Measurements from ENCODE around the gene KATNAL1.
"Not testable (repeated sequence)": the region's sequence is repeated elsewhere in the genome, so short reads cannot be mapped to it uniquely, and the experiment has no call there.

KATNAL1 gene

DNA sequence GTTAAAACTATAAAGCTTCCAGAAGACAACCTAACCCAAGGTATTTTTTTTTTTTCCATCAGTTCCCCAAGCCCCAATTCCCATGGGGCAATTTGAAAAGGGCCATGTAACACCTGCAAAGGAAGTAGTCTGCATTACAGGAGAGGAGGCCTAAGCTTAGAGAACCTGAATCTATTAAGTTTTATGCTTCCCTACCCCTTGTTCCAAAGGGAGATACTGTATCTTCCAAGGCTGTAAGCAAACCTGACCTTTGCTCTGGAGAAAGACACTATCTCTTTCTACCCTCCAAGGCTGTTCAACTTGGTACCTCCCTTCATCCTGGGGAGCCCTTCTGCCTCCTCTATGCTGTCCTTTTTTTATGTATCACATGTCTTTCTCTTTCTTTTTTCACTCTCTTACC is 15.0 kb downstream of the KATNAL1 start:
- no peak for DNase-seq (ENCODE audit: low read depth)

GRCh38 chr13:30290812-30291436 is 16.4 kb downstream of the KATNAL1 start:
- DNase-seq (ENCODE audit: low read depth): no peak

DNA sequence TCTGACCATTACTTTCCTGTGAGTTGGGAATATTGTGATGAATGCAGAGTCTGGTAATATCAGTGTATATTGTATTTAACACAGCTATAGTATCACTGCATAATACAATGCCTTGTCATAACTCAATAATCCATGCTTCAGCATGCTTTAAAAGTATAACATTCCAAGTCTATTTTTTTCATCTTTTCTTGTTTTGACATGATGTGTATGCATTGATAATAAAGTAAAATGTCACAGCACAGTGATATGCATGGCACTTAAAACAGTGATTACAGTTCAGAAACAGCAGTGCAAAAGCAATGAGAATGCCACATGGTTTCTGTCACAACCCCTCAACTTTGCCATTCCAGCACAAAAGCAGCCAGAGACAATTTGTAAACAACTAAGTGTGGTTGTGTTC is 17.8 kb downstream of the KATNAL1 start:
- no peak for DNase-seq (ENCODE audit: low read depth)

DNA sequence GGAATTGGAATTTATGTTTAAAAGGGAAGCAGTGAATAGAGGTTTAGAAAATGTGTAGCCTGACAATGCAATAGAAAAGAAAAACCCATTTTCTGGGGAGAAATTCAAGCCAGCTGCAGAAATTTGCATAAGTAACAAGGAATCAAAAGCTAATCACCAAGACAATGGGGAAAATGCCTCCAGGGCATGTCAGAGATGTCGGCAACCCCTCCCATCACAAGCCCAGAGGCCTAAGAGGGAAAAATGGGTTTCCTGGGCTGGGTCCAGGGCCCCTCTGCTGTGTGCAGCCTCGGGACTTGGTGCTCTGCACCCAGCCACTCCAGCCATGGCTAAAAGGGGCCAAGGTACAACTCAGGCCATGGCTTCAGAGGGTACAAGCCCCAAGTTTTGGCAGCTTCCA is 21.3 kb downstream of the KATNAL1 start:
- not testable (repeated sequence) for DNase-seq (ENCODE audit: low read depth)

DNA sequence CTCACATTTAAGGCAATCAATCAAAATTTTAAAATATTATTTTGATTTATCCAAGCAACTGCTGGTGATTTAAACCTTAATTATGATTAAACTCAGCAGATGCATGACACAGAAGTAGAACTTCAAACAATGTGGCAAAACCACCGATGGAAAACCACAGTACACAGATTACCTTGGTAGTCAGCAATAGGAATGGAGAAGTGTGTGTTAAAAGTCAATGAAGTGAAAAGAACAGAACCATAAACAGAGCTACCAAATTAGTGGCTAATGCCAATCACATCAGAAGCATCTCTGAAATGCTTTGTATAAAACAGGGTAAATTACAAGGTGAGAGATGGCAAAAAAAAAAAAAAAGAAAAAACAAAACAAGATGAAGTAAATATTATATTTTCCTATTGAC is 31.2 kb downstream of the KATNAL1 start:
- no peak for DNase-seq (ENCODE audit: low read depth)

GRCh38 chr13:30274083-30274482 is 33.3 kb downstream of the KATNAL1 start:
- no peak for DNase-seq (ENCODE audit: low read depth)

- not testable (repeated sequence) for DNase-seq (ENCODE audit: low read depth)
Measured at GRCh38 chr13:30270035-30270434, 37.3 kb downstream of the KATNAL1 start.

- DNase-seq (ENCODE audit: low read depth): no peak
Measured at GRCh38 chr13:30268673-30269072, 38.7 kb downstream of the KATNAL1 start.

GRCh38 chr13:30266756-30267155 is 40.6 kb downstream of the KATNAL1 start:
- DNase-seq (ENCODE audit: low read depth): no peak

DNA sequence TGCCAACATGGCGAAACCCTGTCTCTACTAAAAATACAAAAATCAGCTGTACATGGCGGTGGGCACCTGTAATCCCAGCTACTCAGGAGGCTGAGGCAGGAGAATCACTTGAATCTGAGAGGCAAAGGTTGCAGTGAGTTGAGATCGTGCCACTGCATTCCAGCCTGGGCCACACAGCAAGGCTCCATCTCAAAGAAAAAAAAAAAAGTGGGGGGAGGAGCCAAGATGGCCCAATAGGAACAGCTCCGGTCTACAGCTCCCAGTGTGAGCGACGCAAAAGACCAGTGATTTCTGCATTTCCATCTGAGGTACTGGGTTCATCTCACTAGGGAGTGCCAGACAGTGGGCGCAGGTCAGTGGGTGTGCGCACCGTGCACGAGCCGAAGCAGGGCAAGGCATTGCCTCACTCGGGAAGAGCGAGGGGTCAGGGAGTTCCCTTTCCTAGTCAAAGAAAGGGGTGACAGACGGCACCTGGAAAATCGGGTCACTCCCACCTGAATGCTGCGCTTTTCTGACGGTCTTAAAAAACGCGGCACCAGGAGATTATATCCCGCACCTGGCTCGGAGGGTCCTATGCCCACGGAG is 48.1 kb downstream of the KATNAL1 start:
- DNase-seq (ENCODE audit: low read depth): not testable (repeated sequence)

GRCh38 chr13:30257468-30258099 is 49.8 kb downstream of the KATNAL1 start:
- no peak for DNase-seq (ENCODE audit: low read depth)

DNA sequence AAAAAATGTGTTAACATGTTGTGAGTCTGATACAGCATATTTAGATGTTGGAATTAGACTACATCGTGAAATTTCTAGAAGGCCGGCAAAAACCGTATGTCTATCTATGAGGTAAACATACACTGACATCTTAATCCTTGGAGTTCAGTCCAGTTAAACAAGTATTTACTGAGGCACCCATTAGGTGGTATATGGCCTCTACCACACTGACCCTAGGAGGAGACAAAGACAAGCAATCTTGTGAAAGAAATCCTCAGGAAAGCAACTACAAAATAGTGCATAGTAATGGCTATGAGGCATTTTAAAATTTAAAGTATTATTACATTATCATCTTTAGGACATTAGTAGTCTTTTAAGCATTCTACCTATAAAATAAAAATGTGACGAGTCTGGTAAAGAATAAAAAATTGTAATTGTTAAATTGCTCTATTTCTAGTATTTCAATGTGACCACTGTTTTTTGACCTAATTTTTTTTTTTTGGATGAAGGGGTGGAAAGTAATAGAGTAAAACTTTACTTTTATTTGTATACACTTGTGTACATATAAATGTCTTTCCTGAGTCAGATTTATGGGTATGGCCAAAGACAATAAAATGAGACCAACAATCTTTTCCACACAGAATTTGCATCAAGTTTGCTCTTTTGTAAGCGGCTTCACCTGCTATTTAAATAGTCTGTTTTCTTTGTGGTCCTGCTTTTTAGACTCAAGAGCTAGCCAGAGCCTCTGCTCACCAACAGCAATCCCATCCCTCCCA is 50.5 kb downstream of the KATNAL1 start:
- no peak for DNase-seq (ENCODE audit: low read depth)

GRCh38 chr13:30255696-30256095 is 51.7 kb downstream of the KATNAL1 start:
- DNase-seq (ENCODE audit: low read depth): no peak

DNA sequence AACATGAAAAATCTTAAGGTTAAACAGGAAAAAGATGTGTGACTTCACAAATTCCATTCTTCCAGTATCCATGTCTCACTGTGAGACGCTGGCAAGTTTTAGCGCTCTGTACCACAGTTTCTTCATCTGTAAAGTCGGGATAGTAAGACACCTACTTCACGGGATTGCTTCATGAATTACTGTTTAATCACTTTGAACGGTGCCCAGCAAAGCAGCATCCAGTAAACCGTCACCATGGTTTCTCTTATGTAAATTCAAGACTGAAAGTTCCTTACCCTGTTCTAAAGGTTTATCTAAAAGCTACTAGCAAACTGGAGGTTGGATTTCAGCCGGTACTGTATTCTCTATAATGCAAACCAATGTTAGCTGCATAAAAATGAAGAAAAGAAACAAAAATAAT is 53.5 kb downstream of the KATNAL1 start:
- no peak for DNase-seq (ENCODE audit: low read depth)

GRCh38 chr13:30247406-30247805 is 59.9 kb downstream of the KATNAL1 start:
- DNase-seq (ENCODE audit: low read depth): no peak

DNA sequence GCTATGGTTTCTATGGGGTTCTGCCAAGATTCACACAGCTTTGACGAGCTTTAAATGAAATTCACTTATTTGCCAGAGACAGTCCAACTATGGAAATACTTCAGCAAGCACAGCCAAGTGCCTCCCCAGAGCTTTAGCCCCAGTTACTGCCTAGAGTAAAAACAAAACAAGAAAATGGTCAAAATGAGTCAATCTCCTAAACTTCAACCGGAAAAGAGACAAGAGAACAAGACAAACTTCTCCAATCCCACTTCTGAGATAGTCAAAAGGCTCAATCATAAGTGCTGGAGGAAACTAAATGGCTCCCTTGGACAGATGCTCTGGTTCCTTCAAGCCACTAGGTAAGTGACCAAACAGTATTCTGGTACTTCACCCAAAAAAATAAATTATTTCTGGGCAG is 65.8 kb downstream of the KATNAL1 start:
- DNase-seq (ENCODE audit: low read depth): no peak

DNA sequence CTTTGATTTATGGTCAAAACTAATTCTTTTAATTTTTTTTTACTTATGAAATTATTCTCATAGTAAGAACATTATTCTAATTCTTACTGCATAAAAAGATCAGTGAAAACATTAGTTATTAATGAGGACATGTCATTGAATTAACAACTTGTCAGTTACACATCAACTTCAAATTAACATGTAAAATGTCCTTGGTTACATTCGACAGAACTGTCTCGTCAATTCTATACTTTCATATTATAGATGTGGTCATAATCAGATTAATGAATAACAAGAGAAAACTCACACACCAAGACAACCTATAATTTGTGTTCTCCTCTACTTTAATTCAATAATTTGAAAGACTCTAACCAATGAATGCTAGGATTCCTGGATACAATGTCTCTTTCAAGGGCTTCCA is 66.7 kb downstream of the KATNAL1 start:
- no peak for DNase-seq (ENCODE audit: low read depth)

GRCh38 chr13:30235216-30235615 is 72.1 kb downstream of the KATNAL1 start:
- DNase-seq (ENCODE audit: low read depth): no peak

GRCh38 chr13:30234619-30235162 is 72.7 kb downstream of the KATNAL1 start:
- DNase-seq (ENCODE audit: low read depth): no peak

- DNase-seq (ENCODE audit: low read depth): no peak
Measured at GRCh38 chr13:30224732-30225131, 82.6 kb downstream of the KATNAL1 start.

DNA sequence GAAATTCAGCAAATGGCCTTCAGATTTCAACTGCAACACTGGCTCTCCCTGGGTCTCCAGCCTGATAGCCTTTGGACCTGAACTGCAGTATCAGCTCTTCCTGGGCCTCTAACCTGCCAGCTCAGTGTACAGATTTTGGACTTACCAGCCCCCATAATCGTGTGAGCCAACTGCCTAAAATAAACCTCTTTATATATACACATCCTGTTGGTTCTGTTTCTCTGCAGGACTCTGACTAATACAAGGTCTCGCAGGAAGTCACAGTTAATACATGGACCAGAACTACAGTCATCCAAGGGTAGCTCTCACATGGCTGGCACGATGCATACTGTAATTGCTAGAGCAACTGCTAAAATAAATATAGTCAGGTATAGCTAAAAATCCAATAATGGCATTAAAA is 85.1 kb downstream of the KATNAL1 start:
- no peak for DNase-seq (ENCODE audit: low read depth)

GRCh38 chr13:30216111-30216510 is 91.2 kb downstream of the KATNAL1 start:
- no peak for DNase-seq (ENCODE audit: low read depth)

GRCh38 chr13:30212256-30212655 is 95.1 kb downstream of the KATNAL1 start:
- DNase-seq (ENCODE audit: low read depth): no peak

All from stimulated activated CD8-positive, alpha-beta memory T cell treated with anti-CD3 and anti-CD28 coated beads, Interleukin-15, amount 100 ng/mL, for 24 hours (primary cell).